HG02610 (cell line): ENCODE data around the gene IFNK.
"Not testable (repeated sequence)": the region's sequence is repeated elsewhere in the genome, so short reads cannot be mapped to it uniquely, and the experiment has no call there.

Source experiments
- ATAC-seq: cut with Tn5 transposase; IDR thresholded peaks from one replicate; pipeline ENCODE4 v1.9.1; 2021; ENCODE audit warnings: mild to moderate bottlenecking, moderate library complexity; ENCODE audit not compliant: unreplicated experiment

The IFNK gene

DNA sequence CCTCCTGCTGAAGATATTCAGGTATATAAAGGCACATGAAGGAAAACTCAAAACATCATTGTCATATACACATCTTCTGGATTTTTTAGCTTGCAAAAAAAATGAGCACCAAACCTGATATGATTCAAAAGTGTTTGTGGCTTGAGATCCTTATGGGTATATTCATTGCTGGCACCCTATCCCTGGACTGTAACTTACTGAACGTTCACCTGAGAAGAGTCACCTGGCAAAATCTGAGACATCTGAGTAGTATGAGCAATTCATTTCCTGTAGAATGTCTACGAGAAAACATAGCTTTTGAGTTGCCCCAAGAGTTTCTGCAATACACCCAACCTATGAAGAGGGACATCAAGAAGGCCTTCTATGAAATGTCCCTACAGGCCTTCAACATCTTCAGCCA is at the start of gene IFNK:
IFNK (plus strand) TSS at position 55 of the 400 bp plus-strand sequence; CDS start at position 102, 47 bp downstream.
- ATAC-seq = no peak

- ATAC-seq = no peak
Measured at GRCh38 chr9:27474305-27474704, 49.8 kb upstream of the IFNK start.

DNA sequence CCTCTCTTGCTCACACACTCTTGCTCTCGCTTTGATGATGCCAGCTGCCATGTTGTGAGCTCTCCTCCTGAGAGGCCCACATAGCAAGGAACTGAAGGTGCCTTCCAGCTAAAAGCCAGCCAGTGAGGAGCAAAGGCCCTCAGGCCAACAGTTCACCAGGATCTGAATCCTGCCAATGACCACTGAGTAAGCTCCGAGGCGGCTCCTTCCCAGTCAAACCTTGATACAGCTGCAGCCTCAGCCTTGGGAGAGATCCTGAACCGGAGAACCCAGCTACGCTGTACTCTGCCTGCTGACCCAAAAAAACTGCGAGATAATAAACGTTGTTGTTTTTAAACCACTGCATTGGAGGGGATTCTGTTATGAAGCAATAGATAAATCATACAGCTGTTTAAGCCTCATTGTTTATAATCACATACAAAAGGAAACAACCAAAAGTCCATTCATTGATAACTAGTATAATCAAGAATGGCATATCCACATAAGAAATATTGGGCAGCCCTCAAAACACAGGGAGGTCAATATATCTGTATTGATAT is 49.0 kb upstream of the IFNK start:
- no peak for ATAC-seq

DNA sequence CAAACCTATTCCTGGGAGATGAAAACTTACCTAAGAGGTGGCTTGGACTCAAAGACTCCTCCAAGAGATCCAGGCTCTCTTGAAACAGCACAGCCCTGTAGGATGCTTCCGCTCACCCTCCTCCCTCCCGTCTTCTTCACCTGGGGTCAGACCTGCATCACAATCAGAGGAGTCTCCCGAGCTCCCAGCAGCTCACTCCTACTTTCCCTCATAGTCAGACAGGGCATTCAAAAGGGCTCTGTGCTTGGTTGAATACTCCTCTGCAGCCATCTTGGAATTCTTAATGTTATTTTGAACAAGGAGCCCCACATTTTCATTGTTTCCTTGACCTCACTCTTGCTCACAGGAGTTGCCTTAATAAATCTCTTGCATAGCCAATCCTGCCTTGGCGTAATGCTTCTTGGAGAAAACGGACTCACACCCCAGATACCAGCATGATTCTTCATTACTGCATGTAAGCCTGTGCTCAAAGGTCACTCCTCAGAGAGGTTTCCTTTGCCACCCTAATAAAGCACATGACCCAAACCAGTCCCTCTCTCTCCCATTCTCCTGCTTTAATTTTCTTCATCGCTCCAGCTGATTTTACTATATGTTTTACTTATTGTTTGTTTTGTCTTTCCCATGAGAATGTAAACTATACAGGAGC is 47.1 kb upstream of the IFNK start:
- no peak for ATAC-seq

DNA sequence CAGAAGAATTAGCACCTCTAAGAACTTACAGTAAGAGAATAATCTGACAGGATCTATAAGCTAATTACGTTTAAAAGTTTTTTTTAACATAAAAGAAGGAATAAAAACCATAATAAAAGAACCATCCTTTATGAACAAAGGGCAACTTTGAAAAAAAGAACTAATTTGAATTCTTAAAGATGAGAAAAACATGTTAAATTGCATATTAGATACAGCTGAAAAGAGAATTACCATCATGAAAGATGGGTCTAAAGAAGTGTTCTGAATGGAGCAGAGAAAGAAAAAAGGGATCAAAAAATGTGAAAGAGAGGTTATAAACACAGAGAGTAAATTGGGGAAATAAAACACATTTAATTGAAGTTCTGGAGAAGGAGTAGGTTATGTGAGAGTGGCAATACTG is 45.8 kb upstream of the IFNK start:
- no peak for ATAC-seq

- no peak for ATAC-seq
Measured at GRCh38 chr9:27482709-27483108, 41.4 kb upstream of the IFNK start.

- ATAC-seq = no peak
Measured at GRCh38 chr9:27483576-27483975, 40.5 kb upstream of the IFNK start.

- ATAC-seq = peak; percentile 68
Measured at GRCh38 chr9:27485158-27485557, 38.9 kb upstream of the IFNK start.

- ATAC-seq = no peak
Measured at GRCh38 chr9:27487128-27487640, 36.9 kb upstream of the IFNK start.

DNA sequence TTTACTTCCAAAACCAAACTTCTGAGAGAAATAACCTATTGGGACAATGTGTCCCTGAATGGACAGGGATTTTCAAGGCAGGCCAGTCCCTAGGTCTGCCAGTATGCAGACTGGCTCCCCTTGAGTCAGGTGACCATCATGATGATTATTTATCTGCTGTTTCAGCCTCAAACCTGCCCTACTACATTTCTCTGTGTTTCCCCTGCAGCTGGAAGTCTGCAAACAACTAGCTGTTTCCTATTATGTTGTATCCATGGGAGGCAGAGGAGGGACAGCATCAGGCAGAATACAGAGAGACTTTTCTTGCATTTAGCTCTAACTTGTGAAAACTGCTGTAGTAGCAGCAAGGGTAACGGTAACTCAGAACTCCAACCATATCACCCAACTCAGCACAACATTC is 36.2 kb upstream of the IFNK start:
- ATAC-seq = no peak

DNA sequence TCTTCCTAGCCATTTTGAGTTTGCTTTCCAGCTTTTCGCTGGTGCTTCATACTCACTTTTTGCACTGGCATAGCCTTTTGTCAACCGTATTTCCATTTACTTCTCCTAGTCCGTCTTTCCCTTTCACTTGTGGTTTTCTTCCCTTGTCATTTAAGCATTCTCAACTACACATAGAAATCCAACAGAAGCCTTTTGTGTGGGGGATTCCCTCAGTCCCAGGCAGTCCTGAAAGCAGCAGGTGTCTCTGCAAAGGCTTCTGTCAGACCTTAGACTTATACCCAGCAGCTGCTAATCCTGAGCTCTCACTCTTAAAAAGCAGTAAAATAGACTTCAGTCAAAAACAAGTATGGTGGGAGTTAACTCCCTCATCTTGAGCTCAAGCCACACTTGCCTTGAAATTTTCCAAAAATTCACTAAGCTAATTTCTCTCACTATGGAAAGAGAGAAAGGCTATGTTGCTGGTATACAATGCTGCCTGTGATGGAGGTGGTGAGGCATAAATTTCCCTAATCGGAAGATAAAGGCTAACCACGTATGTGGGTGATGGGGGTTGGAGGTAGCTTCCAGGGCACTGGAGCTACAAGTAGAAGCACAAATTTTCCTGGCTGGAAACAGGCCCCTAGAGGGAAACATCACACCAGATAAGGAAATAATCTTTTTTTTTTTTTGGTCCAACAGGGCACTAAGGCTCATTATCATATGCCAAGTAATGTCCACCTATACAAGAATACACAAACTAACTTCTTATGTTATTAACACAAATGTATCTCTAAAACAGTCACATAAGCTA is 34.8 kb upstream of the IFNK start:
- peak; percentile 71 for ATAC-seq

DNA sequence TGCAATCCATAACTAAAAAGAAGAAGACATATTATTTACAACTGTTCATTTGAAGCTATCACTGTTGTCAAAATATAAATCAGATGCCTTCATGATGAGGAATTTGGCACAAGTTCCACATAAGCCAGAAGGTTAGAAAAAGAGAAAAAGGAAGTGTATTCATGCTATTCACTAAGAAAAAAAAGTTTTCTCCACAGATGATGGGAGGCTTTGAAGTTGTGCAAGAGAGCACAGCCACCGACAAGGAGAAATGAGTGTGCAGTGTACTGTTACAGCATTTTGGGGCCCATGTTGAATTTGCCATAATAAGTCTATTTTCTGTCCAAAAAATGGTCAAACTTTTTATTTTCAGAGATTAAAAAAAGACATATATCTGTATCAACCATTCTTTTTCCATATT is 32.9 kb upstream of the IFNK start:
- peak; percentile 74 for ATAC-seq

GRCh38 chr9:27495480-27496134 is 28.5 kb upstream of the IFNK start:
- ATAC-seq = no peak

DNA sequence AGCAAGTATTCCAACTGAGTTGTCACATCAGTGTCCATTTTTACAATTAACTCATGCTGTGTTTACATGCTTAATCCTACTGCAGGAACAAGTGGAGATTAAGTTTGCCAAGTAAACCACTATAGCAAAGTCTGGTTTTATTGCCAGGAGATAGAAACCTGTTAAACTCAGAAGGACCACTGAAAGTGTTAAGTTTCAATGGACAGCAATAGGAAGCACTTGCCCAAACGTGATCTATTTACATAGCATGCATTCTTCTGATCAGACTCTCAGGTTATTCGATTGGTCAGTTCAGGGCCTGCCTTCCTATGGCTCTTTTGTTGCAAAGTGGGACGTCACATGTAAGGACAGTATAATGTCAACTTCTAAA is 28.0 kb upstream of the IFNK start:
- ATAC-seq = no peak

DNA sequence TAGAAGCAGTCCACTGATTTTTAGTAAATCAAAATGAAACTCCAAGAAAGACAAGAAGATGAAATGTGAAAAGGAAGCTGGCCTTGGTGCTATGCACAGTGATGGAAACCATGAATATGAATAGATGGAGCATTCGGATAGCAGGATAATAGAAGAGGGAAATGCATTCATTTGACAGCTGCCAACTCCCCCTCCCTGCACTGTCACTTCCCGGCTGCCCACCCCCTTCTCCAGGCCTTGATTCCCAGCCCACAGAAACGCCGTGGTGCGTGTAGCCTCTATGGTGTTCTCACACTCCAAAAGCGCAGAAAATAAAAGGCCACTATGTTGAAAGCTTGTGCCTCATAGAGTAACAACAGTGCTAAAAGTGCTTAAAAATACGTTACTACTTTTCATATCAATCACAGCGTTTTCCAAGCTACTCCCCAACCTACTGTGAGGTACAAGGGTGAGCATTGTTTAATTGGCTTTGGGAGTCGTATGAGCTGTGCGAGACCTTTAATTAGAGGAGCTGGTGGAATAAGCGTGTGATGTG is 26.1 kb upstream of the IFNK start:
- ATAC-seq = no peak

- ATAC-seq = peak; percentile 62
Measured at GRCh38 chr9:27499451-27499850, 24.6 kb upstream of the IFNK start.

- ATAC-seq = not testable (repeated sequence)
Measured at GRCh38 chr9:27500902-27501301, 23.2 kb upstream of the IFNK start.

DNA sequence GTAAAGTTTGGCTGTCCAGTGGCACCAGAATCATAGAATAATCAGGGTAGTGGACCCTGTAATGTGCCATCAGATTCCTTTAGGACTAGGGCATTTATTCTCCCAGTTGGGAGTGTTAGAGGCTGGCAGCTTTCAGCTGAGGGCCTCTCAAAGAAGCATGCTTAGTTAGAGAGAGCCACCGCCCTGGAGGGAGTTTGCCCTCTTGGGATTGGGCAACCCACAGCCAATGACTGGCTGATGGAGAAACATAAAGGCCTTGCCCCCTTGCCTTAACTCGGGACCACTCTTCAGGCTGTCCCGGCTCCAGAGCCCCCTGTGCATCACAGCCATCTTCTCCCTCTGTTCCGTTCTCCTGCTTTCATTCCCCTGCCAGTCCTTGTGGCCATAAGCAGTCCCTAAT is 20.5 kb upstream of the IFNK start:
- ATAC-seq = no peak

- no peak for ATAC-seq
Measured at GRCh38 chr9:27504259-27504658, 19.8 kb upstream of the IFNK start.

GRCh38 chr9:27505744-27506161 is 18.3 kb upstream of the IFNK start:
- no peak for ATAC-seq

DNA sequence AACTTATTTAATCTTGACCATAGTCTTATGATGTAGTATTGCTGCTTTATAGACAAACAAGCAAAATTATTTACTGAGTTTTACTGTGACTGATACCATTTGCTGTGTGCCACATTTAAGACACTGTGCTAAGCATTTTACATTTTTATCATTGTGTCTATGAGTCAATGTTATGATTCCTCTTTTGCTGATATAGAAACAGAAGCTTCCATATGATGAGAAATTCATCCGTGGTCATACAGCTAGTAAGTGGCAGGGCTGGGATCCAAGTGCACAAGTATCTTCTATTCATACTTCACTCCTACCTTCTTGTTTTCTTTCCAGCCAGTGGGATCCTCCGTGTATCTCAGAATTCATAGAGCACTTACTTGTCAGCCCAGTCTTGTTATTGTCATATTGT is 17.1 kb upstream of the IFNK start:
- no peak for ATAC-seq
